Measurements from ENCODE around the gene DHRS12. TPM values are rescaled to one million over a fixed set of nuclear protein-coding genes. Genes with fewer than 3 reads are reported as not detected.

The DHRS12 gene
- total and polyA plus RNA-seq, 9 donors = 9.4 to 16.2 (median 12.1) TPM

- peaks cover 37% of the 10 kb centered on the region for H3K4me1 ChIP-seq (ENCODE audit: control insufficient read depth, insufficient read depth, low read length)
- H3K9me3 ChIP-seq (replicated peaks; ENCODE audit: control insufficient read depth, low read depth, low read length) = no peaks in the 10 kb centered on the region
- H3K36me3 ChIP-seq (ENCODE audit: control insufficient read depth, insufficient read depth, low read length) = no peaks in the 10 kb centered on the region
- 65% methylated on average over 3 of the region's 4 CpGs for WGBS (ENCODE audit: insufficient coverage)
- H3K4me3 ChIP-seq (ENCODE audit: low read length) = no peak overlapping the region
- DNase-seq = no peak
- H3K27ac ChIP-seq (ENCODE audit: low read length) = no peak overlapping the region
- H3K27me3 ChIP-seq (ENCODE audit: control insufficient read depth, insufficient read depth, low read length) = peaks cover 3% of the 10 kb centered on the region
Measured at GRCh38 chr13:51820016-51820597, 16.1 kb upstream of the DHRS12 start.

- no peak for DNase-seq
- no peak overlapping the region for H3K4me3 ChIP-seq (ENCODE audit: low read length)
- H3K4me1 ChIP-seq (ENCODE audit: control insufficient read depth, insufficient read depth, low read length) = peaks cover 35% of the 10 kb centered on the region
- no peaks in the 10 kb centered on the region for H3K36me3 ChIP-seq (ENCODE audit: control insufficient read depth, insufficient read depth, low read length)
- no CpG with 5 or more reads among the region's 3 CpGs for WGBS (ENCODE audit: insufficient coverage)
- peaks cover 3% of the 10 kb centered on the region for H3K27me3 ChIP-seq (ENCODE audit: control insufficient read depth, insufficient read depth, low read length)
- no peaks in the 10 kb centered on the region for H3K9me3 ChIP-seq (replicated peaks; ENCODE audit: control insufficient read depth, low read depth, low read length)
- H3K27ac ChIP-seq (ENCODE audit: low read length) = no peak overlapping the region
Measured at GRCh38 chr13:51819544-51819943, 15.6 kb upstream of the DHRS12 start.

GRCh38 chr13:51818781-51819511 lies 15.0 kb upstream of the DHRS12 start:
- H3K4me3 ChIP-seq (ENCODE audit: low read length) = no peak overlapping the region
- no peak overlapping the region for H3K27ac ChIP-seq (ENCODE audit: low read length)
- peaks cover 3% of the 10 kb centered on the region for H3K27me3 ChIP-seq (ENCODE audit: control insufficient read depth, insufficient read depth, low read length)
- no peaks in the 10 kb centered on the region for H3K9me3 ChIP-seq (replicated peaks; ENCODE audit: control insufficient read depth, low read depth, low read length)
- H3K36me3 ChIP-seq (ENCODE audit: control insufficient read depth, insufficient read depth, low read length) = no peaks in the 10 kb centered on the region
- H3K4me1 ChIP-seq (ENCODE audit: control insufficient read depth, insufficient read depth, low read length) = peaks cover 35% of the 10 kb centered on the region
- DNase-seq = no peak
- 63% methylated on average over 7 of the region's 9 CpGs for WGBS (ENCODE audit: insufficient coverage)

GRCh38 chr13:51818276-51818675 lies 14.3 kb upstream of the DHRS12 start:
- Histone ChIP-seq H3K4me1 (ENCODE audit: control insufficient read depth, insufficient read depth, low read length) (peaks cover 34% of the 10 kb centered on the region), H3K27me3 (ENCODE audit: control insufficient read depth, insufficient read depth, low read length) (peaks cover 3% of the 10 kb centered on the region), H3K27ac (ENCODE audit: low read length) (no peak overlapping the region), H3K4me3 (ENCODE audit: low read length) (no peak overlapping the region), H3K9me3 (replicated peaks; ENCODE audit: control insufficient read depth, low read depth, low read length) (no peaks in the 10 kb centered on the region), H3K36me3 (ENCODE audit: control insufficient read depth, insufficient read depth, low read length) (no peaks in the 10 kb centered on the region)
- no peak for DNase-seq
- 91% methylated on average over 2 of the region's 4 CpGs for WGBS (ENCODE audit: insufficient coverage)

GRCh38 chr13:51817717-51818116 lies 13.8 kb upstream of the DHRS12 start:
- Histone ChIP-seq H3K9me3 (replicated peaks; ENCODE audit: control insufficient read depth, low read depth, low read length) (no peaks in the 10 kb centered on the region), H3K4me1 (ENCODE audit: control insufficient read depth, insufficient read depth, low read length) (peaks cover 29% of the 10 kb centered on the region), H3K27ac (ENCODE audit: low read length) (no peak overlapping the region), H3K36me3 (ENCODE audit: control insufficient read depth, insufficient read depth, low read length) (no peaks in the 10 kb centered on the region), H3K4me3 (ENCODE audit: low read length) (no peak overlapping the region), H3K27me3 (ENCODE audit: control insufficient read depth, insufficient read depth, low read length) (peaks cover 3% of the 10 kb centered on the region)
- no peak for DNase-seq
- 78% methylated on average over 7 of the region's 8 CpGs for WGBS (ENCODE audit: insufficient coverage)

- H3K4me3 ChIP-seq (ENCODE audit: low read length) = no peak overlapping the region
- 77% methylated on average over 19 of the region's 19 CpGs for WGBS (ENCODE audit: insufficient coverage)
- H3K27ac ChIP-seq (ENCODE audit: low read length) = no peak overlapping the region
- no peaks in the 10 kb centered on the region for H3K36me3 ChIP-seq (ENCODE audit: control insufficient read depth, insufficient read depth, low read length)
- peaks cover 3% of the 10 kb centered on the region for H3K27me3 ChIP-seq (ENCODE audit: control insufficient read depth, insufficient read depth, low read length)
- no peak for DNase-seq
- no peaks in the 10 kb centered on the region for H3K9me3 ChIP-seq (replicated peaks; ENCODE audit: control insufficient read depth, low read depth, low read length)
- peaks cover 23% of the 10 kb centered on the region for H3K4me1 ChIP-seq (ENCODE audit: control insufficient read depth, insufficient read depth, low read length)
Measured at GRCh38 chr13:51816604-51817249, 12.8 kb upstream of the DHRS12 start.

- Histone ChIP-seq H3K36me3 (ENCODE audit: control insufficient read depth, insufficient read depth, low read length) (no peaks in the 10 kb centered on the region), H3K9me3 (replicated peaks; ENCODE audit: control insufficient read depth, low read depth, low read length) (no peaks in the 10 kb centered on the region), H3K4me1 (ENCODE audit: control insufficient read depth, insufficient read depth, low read length) (peaks cover 16% of the 10 kb centered on the region), H3K27me3 (ENCODE audit: control insufficient read depth, insufficient read depth, low read length) (peaks cover 3% of the 10 kb centered on the region), H3K27ac (ENCODE audit: low read length) (no peak overlapping the region), H3K4me3 (ENCODE audit: low read length) (no peak overlapping the region)
- WGBS (ENCODE audit: insufficient coverage) = 60% methylated on average over 2 of the region's 11 CpGs
- no peak for DNase-seq
Measured at GRCh38 chr13:51815848-51816247, 11.9 kb upstream of the DHRS12 start.

GRCh38 chr13:51814825-51815650 lies 11.1 kb upstream of the DHRS12 start:
- peaks cover 13% of the 10 kb centered on the region for H3K4me1 ChIP-seq (ENCODE audit: control insufficient read depth, insufficient read depth, low read length)
- no peaks in the 10 kb centered on the region for H3K9me3 ChIP-seq (replicated peaks; ENCODE audit: control insufficient read depth, low read depth, low read length)
- H3K27me3 ChIP-seq (ENCODE audit: control insufficient read depth, insufficient read depth, low read length) = peaks cover 3% of the 10 kb centered on the region
- no peak overlapping the region for H3K27ac ChIP-seq (ENCODE audit: low read length)
- DNase-seq = peak; percentile 68
- no peaks in the 10 kb centered on the region for H3K36me3 ChIP-seq (ENCODE audit: control insufficient read depth, insufficient read depth, low read length)
- H3K4me3 ChIP-seq (ENCODE audit: low read length) = no peak overlapping the region
- WGBS (ENCODE audit: insufficient coverage) = 0% methylated on average over 1 of the region's 13 CpGs

GRCh38 chr13:51814071-51814470 lies 10.1 kb upstream of the DHRS12 start:
- H3K36me3 ChIP-seq (ENCODE audit: control insufficient read depth, insufficient read depth, low read length) = no peaks in the 10 kb centered on the region
- no peak overlapping the region for H3K27ac ChIP-seq (ENCODE audit: low read length)
- no peak overlapping the region for H3K4me3 ChIP-seq (ENCODE audit: low read length)
- WGBS (ENCODE audit: insufficient coverage) = 100% methylated on average over 1 of the region's 2 CpGs
- DNase-seq = no peak
- H3K4me1 ChIP-seq (ENCODE audit: control insufficient read depth, insufficient read depth, low read length) = peaks cover 5% of the 10 kb centered on the region
- H3K27me3 ChIP-seq (ENCODE audit: control insufficient read depth, insufficient read depth, low read length) = peaks cover 3% of the 10 kb centered on the region
- H3K9me3 ChIP-seq (replicated peaks; ENCODE audit: control insufficient read depth, low read depth, low read length) = no peaks in the 10 kb centered on the region
